Loucy (cell line): ENCODE data around the gene BRAP.

Experiments used
- CTCF ChIP-seq: fragments of 200-600 bp; sonication (generic); conservative IDR thresholded peaks from 2 replicates; pipeline ENCODE4 v1.5.1; 2014; ENCODE audit warnings: mild to moderate bottlenecking, antibody characterized with exemption, low read length
- EZH2phosphoT487 ChIP-seq: fragments of 200-600 bp; IDR thresholded peaks from 2 replicates; pipeline ENCODE4 v1.6.1; 2018; ENCODE audit warnings: antibody characterized with exemption, mild to moderate bottlenecking, moderate library complexity, borderline replicate concordance

GRCh38 chr12:111655356-111655755 is 30.4 kb downstream of the BRAP start:
- TF ChIP-seq CTCF (no peak), EZH2phosphoT487 (no peak)
